DND-41 (cell line): ENCODE results near the gene FNDC3B.

Experiments
- EZH2 ChIP-seq: IDR thresholded peaks from 3 replicates; pipeline ENCODE4 v1.6.1; 2012; ENCODE audit warnings: borderline replicate concordance, low read depth, mild to moderate bottlenecking, moderate library complexity, low read length, inconsistent platforms; ENCODE audit not compliant: severe bottlenecking
- TF ChIP-seq, protein P1 (sequence below): IDR thresholded peaks from 2 replicates; pipeline ENCODE4 v1.5.1; 2012; ENCODE audit warnings: borderline replicate concordance, low read length, moderate library complexity, mild to moderate bottlenecking; ENCODE audit not compliant: poor library complexity, severe bottlenecking; ENCODE audit errors: extremely low read depth

DNA sequence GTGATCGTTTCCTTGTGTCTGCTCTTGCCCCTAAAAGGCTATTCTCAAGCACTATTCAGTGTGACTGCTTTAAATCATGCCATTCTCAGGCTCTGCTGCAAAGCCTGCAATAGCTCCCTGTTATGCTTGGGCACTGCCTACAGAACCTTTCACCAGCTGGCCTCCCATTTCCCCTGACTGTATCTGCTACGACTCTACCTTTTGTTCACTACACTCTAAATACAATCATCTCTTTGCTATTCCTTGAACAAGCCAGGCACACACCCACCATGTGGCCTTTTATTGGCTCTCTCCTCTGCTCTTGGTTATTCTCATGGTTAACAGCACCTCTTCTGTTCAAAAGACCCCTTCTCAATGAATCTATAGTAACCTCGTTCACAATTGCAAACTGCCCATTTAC lies 29.6 kb upstream of the FNDC3B start:
- TF ChIP-seq, protein P1, sequence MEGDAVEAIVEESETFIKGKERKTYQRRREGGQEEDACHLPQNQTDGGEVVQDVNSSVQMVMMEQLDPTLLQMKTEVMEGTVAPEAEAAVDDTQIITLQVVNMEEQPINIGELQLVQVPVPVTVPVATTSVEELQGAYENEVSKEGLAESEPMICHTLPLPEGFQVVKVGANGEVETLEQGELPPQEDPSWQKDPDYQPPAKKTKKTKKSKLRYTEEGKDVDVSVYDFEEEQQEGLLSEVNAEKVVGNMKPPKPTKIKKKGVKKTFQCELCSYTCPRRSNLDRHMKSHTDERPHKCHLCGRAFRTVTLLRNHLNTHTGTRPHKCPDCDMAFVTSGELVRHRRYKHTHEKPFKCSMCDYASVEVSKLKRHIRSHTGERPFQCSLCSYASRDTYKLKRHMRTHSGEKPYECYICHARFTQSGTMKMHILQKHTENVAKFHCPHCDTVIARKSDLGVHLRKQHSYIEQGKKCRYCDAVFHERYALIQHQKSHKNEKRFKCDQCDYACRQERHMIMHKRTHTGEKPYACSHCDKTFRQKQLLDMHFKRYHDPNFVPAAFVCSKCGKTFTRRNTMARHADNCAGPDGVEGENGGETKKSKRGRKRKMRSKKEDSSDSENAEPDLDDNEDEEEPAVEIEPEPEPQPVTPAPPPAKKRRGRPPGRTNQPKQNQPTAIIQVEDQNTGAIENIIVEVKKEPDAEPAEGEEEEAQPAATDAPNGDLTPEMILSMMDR, result no peak
- TF ChIP-seq EZH2, result no peak
